AG10803 (cell line): ENCODE measurements around the gene TRAF2.

Source experiments
- DNase-seq: peaks from one replicate; pipeline ENCODE4 v3.0.0; 2010; ENCODE audit warnings: low read depth
- H3K4me3 ChIP-seq: 2 replicates; pipeline ENCODE4 v1.5.1; 2011; ENCODE audit warnings: mild to moderate bottlenecking, low read length, control low read depth
- TF ChIP-seq, protein P1 (sequence below): conservative IDR thresholded peaks from 2 replicates; pipeline ENCODE4 v1.5.1; 2011; ENCODE audit warnings: mild to moderate bottlenecking, low read length, control low read depth, inconsistent platforms

The TRAF2 gene

DNA sequence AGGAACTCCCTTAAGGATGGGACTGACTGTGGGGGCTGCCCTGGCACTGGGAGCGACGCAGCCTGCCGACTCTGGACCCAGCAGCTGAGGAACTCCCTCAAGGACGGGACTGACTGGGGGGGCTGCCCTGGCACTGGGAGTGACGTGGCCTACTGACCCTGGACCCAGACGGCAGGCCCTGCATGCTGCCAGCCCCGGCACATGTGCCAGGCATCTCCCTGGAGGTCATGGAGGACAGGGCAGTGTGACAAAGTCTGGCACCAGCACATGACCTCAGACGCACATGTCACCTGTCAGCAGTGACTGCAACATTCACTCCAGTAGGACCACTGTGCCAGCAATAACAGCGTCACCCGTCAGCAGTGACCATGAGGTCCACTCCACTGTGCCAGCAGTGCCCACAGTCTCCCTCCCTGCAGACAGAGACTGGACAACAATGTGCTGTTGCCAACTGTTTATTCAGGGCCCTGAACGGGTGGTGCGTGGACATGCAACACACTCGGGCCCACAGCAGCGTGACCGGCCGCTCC lies 53.7 kb downstream of the TRAF2 start:
- TF ChIP-seq, protein P1, sequence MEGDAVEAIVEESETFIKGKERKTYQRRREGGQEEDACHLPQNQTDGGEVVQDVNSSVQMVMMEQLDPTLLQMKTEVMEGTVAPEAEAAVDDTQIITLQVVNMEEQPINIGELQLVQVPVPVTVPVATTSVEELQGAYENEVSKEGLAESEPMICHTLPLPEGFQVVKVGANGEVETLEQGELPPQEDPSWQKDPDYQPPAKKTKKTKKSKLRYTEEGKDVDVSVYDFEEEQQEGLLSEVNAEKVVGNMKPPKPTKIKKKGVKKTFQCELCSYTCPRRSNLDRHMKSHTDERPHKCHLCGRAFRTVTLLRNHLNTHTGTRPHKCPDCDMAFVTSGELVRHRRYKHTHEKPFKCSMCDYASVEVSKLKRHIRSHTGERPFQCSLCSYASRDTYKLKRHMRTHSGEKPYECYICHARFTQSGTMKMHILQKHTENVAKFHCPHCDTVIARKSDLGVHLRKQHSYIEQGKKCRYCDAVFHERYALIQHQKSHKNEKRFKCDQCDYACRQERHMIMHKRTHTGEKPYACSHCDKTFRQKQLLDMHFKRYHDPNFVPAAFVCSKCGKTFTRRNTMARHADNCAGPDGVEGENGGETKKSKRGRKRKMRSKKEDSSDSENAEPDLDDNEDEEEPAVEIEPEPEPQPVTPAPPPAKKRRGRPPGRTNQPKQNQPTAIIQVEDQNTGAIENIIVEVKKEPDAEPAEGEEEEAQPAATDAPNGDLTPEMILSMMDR: no peak
- no peak for DNase-seq
- no peak overlapping the region for H3K4me3 ChIP-seq

DNA sequence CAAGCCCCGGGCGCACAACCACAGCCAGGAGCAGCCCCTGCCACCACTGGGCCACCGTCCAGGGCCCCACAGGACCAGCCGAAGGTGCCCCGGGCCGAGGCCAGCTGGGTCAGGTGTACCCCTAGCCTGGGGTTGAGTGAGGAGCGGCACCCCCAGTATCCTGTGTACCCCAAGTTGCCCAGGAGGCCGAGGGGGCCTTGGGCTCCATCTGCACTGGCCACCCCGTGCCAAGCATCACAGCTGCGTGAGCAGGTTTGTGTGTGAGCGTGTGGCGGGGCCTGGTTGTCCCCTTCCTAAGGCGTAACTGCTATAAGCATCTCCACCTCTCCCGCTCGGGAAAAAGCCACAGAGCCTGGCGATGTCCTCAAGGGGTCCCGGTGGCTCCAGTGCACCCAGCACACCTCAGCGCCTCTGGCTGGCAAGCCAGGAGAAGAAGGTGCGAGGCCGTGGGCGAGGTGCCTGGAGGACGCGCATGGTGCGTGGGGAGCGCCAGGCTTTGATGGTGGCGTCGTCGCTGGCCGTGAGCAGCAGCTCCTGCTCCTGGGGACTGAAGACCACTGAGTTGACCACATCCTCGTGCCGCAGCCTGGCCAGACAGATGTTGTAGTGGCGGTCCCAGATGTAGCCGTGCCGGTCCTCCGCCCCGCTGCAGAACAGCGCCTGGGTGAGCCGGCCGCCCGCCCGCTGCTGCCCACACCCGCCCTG lies 54.4 kb downstream of the TRAF2 start:
- no peak for DNase-seq
- TF ChIP-seq, protein P1: no peak
- no peak overlapping the region for H3K4me3 ChIP-seq

DNA sequence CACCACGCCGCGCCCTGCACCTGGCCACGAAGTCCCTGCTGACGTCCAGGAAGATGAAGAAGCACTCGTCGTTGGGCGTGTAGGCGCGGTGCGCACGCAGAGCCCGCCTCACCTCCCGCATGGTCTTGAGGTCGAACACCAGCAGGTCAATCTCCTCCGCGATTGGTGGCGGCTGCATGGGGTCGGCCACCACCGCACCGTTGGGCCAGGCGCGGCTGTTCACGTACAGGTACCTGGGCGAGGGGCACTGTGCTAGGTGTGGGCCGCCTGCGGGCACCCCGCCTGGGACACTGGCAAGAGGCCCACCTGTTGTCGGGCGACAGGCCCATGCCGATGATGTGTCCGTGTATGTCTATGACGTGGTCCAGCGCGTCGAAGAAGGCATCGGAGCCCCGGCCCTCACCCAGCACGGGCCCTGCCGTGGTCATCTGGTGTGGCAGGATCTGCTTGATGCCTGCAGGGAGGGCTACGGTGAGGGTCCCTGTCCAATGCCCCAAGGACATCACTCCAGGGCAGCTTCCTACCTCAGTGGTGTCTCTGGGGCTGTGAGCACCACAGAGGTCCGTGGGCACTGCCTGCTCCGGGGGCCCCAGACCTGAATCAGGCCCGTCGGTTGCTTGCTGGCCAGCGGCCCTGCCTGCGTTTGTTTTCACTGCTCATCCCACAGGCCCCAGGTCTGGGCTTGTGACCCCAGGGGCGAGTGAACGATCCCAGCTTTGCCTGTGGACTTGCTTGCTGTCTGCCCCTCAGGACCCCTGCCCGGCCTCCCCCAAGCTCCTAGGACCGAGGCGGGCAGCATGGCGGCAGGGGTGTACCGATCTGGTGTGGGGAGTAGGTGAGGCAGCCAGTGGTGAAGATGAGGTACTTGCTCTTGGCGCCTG lies 55.2 kb downstream of the TRAF2 start:
- no peak for DNase-seq
- no peak overlapping the region for H3K4me3 ChIP-seq
- TF ChIP-seq, protein P1: no peak

DNA sequence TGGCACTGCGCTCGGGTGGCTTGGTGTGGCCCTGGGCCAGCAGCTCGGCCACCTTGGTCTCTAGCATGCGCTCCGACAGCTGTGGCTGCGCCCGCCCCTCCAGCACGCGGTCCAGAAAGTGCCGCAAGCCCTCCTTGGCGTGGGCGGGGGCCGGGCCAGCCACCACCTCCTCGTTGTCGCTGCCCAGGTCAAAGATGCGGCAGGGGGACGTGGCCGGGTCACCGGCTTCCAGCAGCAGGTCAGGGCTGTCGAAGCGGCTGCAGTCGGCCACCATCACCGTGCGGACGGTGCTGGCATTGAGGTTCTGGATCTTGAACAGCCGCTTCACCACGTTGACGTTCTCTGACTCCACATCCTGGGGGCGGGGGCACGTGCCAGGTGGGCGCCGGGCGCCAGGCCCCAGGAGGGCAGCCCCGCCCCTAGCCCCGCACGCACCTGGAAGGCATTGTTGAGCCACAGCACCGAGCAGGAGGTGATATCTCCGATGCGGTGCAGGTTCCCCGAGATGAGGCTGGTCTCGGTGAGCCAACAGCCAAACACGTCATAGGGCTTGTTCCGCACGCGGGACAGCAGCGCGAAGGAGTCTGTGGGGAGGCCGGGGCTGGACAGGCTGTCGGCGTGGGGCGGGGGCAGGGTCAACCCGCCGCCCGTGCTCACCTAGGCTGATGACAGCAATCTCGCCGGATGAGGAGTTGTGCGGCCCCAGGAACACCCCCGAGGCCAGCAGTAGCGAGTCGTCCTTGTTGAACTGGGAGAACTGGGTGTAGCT lies 56.0 kb downstream of the TRAF2 start:
- TF ChIP-seq, protein P1: no peak
- no peak for DNase-seq
- H3K4me3 ChIP-seq: no peak overlapping the region; the same call in 1 of the 2 replicates

DNA sequence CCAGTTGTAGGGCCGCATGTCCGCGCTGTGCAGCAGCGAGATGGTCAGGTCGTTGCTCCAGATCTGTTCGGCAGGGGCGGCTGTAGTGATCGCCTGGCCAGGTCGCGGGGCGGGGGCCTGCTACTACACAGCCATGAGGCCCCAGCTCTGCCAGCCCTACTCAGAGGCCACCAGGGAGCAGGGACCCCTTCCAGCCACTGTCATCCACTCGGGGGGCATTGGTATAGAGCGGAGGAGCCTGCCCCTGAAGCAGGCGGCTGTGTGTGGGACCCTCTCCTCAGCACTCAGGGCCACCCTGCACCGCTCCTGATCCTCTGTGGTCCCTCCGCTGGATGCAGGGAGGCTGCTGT lies 56.5 kb downstream of the TRAF2 start:
- DNase-seq: no peak
- peak overlapping the region; percentile 77 for H3K4me3 ChIP-seq
- TF ChIP-seq, protein P1: no peak

DNA sequence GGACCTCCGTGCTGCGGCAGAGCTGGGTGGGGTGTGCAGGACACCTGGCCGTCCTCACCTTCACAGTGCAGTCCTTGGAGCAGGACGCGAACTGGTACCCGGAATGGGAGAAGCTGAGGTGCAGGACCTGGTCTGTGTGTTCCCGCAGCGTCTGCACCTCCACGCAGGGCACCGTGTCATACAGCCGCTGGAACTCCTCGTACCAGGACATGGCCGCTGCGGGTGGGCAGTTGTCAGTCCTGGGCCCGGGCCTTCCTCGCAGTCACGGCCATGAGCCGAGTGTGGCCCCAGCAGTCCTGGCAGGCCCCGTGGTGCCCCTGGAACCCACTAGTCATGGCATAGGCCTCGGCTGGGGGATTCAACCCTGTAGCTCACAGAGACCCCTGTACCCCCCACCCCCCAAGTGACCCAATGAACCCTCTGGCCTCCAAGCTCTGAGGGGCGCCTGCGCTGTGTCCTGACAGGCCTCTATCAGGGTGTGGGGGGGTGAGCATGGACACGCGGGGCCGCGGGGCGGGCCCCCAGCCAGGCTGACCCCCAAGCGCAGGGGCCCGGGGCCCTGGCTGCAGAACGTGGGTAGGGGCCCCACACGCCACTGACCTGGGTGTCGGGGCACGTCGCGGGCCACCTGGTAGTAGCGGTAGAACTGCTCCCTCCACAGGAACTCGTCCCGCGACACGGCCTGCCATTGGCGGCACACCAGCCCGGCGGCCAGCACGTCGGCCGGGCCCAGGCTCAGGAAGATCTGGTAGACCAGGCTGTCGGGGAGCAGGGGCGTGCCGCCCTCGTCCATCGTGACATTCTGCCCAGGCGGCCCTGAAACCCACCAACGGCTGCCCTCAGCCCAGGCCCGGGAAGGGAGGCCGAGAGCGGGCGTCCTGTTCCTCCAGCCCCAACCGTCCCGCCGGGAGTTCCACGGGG lies 57.2 kb downstream of the TRAF2 start:
- H3K4me3 ChIP-seq: peak overlapping the region; percentile 77
- DNase-seq: no peak
- TF ChIP-seq, protein P1: no peak
